ENCODE measurements around the gene TOP1.
A peak's percentile ranks its signal among the peaks of the same experiment; 100 is the strongest.

The TOP1 gene

GRCh38 chr20:41063442-41063841 is 34.8 kb downstream of the TOP1 start:
- peaks cover 49% of the 10 kb centered on the region for H3K36me3 Mint-ChIP-seq
- no peaks in the 10 kb centered on the region for H3K27me3 Mint-ChIP-seq
- no peak for DNase-seq
- no peak overlapping the region for H3K27ac Mint-ChIP-seq
- H3K4me1 Mint-ChIP-seq, result peaks cover 30% of the 10 kb centered on the region
- CTCF ChIA-PET, result interaction anchor here (1.7 kb wide), 1 partner anchor 73 kb away, joined by 5 read pairs; no protein-coding TSS in a partner anchor
- no peaks in the 10 kb centered on the region for H3K9me3 Mint-ChIP-seq
- no peak overlapping the region for H3K4me3 Mint-ChIP-seq

- peaks cover 49% of the 10 kb centered on the region for H3K36me3 Mint-ChIP-seq
- DNase-seq, result no peak
- H3K4me1 Mint-ChIP-seq, result peaks cover 30% of the 10 kb centered on the region
- no peaks in the 10 kb centered on the region for H3K27me3 Mint-ChIP-seq
- CTCF ChIA-PET, result interaction anchor here (1.5 kb wide), 1 partner anchor 73 kb away, joined by 6 read pairs; no protein-coding TSS in a partner anchor
- H3K27ac Mint-ChIP-seq, result no peak overlapping the region
- no peaks in the 10 kb centered on the region for H3K9me3 Mint-ChIP-seq
- no peak overlapping the region for H3K4me3 Mint-ChIP-seq
Observed at GRCh38 chr20:41064377-41064776, 35.8 kb downstream of the TOP1 start.

GRCh38 chr20:41065716-41066115 is 37.1 kb downstream of the TOP1 start:
- peaks cover 36% of the 10 kb centered on the region for H3K4me1 Mint-ChIP-seq
- H3K4me3 Mint-ChIP-seq, result no peak overlapping the region
- H3K36me3 Mint-ChIP-seq, result peaks cover 57% of the 10 kb centered on the region
- no peak for DNase-seq
- H3K27ac Mint-ChIP-seq, result no peak overlapping the region
- H3K9me3 Mint-ChIP-seq, result no peaks in the 10 kb centered on the region
- CTCF ChIA-PET, result no interaction called here
- no peaks in the 10 kb centered on the region for H3K27me3 Mint-ChIP-seq

GRCh38 chr20:41068806-41069205 is 40.2 kb downstream of the TOP1 start:
- H3K4me1 Mint-ChIP-seq, result peaks cover 52% of the 10 kb centered on the region
- CTCF ChIA-PET, result interaction anchor here (1.2 kb wide), 1 partner anchor 78 kb away, joined by 4 read pairs; no protein-coding TSS in a partner anchor
- no peaks in the 10 kb centered on the region for H3K9me3 Mint-ChIP-seq
- no peak overlapping the region for H3K27ac Mint-ChIP-seq
- DNase-seq, result no peak
- H3K27me3 Mint-ChIP-seq, result no peaks in the 10 kb centered on the region
- H3K36me3 Mint-ChIP-seq, result peaks cover 37% of the 10 kb centered on the region
- H3K4me3 Mint-ChIP-seq, result no peak overlapping the region

GRCh38 chr20:41072190-41072863 is 43.7 kb downstream of the TOP1 start:
- DNase-seq, result no peak
- no peak overlapping the region for H3K27ac Mint-ChIP-seq
- peaks cover 64% of the 10 kb centered on the region for H3K4me1 Mint-ChIP-seq

GRCh38 chr20:41072915-41073314 is 44.3 kb downstream of the TOP1 start:
- Mint-ChIP-seq H3K27ac (peak overlapping the region; percentile 8), H3K27me3 (no peaks in the 10 kb centered on the region), H3K9me3 (no peaks in the 10 kb centered on the region), H3K4me1 (peaks cover 65% of the 10 kb centered on the region), H3K4me3 (no peak overlapping the region), H3K36me3 (peaks cover 38% of the 10 kb centered on the region)
- CTCF ChIA-PET, result interaction anchor here (0.8 to 1.6 kb wide), 4 partner anchors 13 to 84 kb away, joined by 3 to 8 read pairs (median 4); no protein-coding TSS in a partner anchor
- DNase-seq, result no peak

More at GRCh38 chr20:41072190-41072863, 43.7 kb downstream of the TOP1 start:
- H3K36me3 Mint-ChIP-seq, result peaks cover 40% of the 10 kb centered on the region
- no peaks in the 10 kb centered on the region for H3K9me3 Mint-ChIP-seq
- no peaks in the 10 kb centered on the region for H3K27me3 Mint-ChIP-seq
- H3K4me3 Mint-ChIP-seq, result no peak overlapping the region
- CTCF ChIA-PET, result interaction anchor here (0.8 to 1.6 kb wide), 5 partner anchors 13 to 84 kb away, joined by 3 to 8 read pairs (median 3); no protein-coding TSS in a partner anchor

- H3K4me1 Mint-ChIP-seq, result peaks cover 71% of the 10 kb centered on the region
- H3K27ac Mint-ChIP-seq, result no peak overlapping the region
- H3K9me3 Mint-ChIP-seq, result no peaks in the 10 kb centered on the region
- H3K27me3 Mint-ChIP-seq, result no peaks in the 10 kb centered on the region
- H3K36me3 Mint-ChIP-seq, result peaks cover 41% of the 10 kb centered on the region
- CTCF ChIA-PET, result interaction anchor here (2.6 to 8.7 kb wide), 2 partner anchors 20 to 83 kb away, joined by 11 to 53 read pairs; no protein-coding TSS in a partner anchor
- H3K4me3 Mint-ChIP-seq, result no peak overlapping the region
- no peak for DNase-seq
Observed at GRCh38 chr20:41074441-41074840, 45.8 kb downstream of the TOP1 start.

- Mint-ChIP-seq H3K4me1 (peaks cover 69% of the 10 kb centered on the region), H3K27ac (peak overlapping the region; percentile 68), H3K27me3 (no peaks in the 10 kb centered on the region), H3K4me3 (no peak overlapping the region), H3K36me3 (peaks cover 39% of the 10 kb centered on the region), H3K9me3 (no peaks in the 10 kb centered on the region)
- CTCF ChIA-PET, result interaction anchor here (8.7 kb wide), 1 partner anchor 86 kb away, joined by 53 read pairs; no protein-coding TSS in a partner anchor
- no peak for DNase-seq
Observed at GRCh38 chr20:41076776-41077175, 48.2 kb downstream of the TOP1 start.

GRCh38 chr20:41078329-41078728 is 49.7 kb downstream of the TOP1 start:
- Mint-ChIP-seq H3K27ac (peak overlapping the region; percentile 77), H3K4me3 (no peak overlapping the region), H3K36me3 (peaks cover 49% of the 10 kb centered on the region), H3K9me3 (no peaks in the 10 kb centered on the region), H3K27me3 (no peaks in the 10 kb centered on the region), H3K4me1 (peaks cover 55% of the 10 kb centered on the region)
- CTCF ChIA-PET, result interaction anchor here (1.1 to 8.7 kb wide), 4 partner anchors 10 to 90 kb away, joined by 3 to 53 read pairs (median 10); no protein-coding TSS in a partner anchor
- DNase-seq, result no peak

- no peak for DNase-seq
- Mint-ChIP-seq H3K27ac (no peak overlapping the region), H3K4me3 (no peak overlapping the region), H3K4me1 (peaks cover 52% of the 10 kb centered on the region), H3K27me3 (no peaks in the 10 kb centered on the region), H3K36me3 (peaks cover 56% of the 10 kb centered on the region), H3K9me3 (no peaks in the 10 kb centered on the region)
- CTCF ChIA-PET, result interaction anchor here (1.1 to 8.7 kb wide), 5 partner anchors 9 to 91 kb away, joined by 3 to 53 read pairs (median 8); no protein-coding TSS in a partner anchor
Observed at GRCh38 chr20:41079066-41079465, 50.4 kb downstream of the TOP1 start.

- CTCF ChIA-PET, result interaction anchor here (8.7 kb wide), 1 partner anchor 90 kb away, joined by 53 read pairs; no protein-coding TSS in a partner anchor
- Mint-ChIP-seq H3K27ac (no peak overlapping the region), H3K4me3 (no peak overlapping the region), H3K27me3 (no peaks in the 10 kb centered on the region), H3K4me1 (peaks cover 45% of the 10 kb centered on the region), H3K9me3 (no peaks in the 10 kb centered on the region), H3K36me3 (peaks cover 69% of the 10 kb centered on the region)
- no peak for DNase-seq
Observed at GRCh38 chr20:41080866-41081265, 52.2 kb downstream of the TOP1 start.

GRCh38 chr20:41081276-41081814 is 52.7 kb downstream of the TOP1 start:
- H3K4me3 Mint-ChIP-seq, result no peak overlapping the region
- DNase-seq, result no peak
- CTCF ChIA-PET, result interaction anchor here (8.7 kb wide), 1 partner anchor 90 kb away, joined by 53 read pairs; no protein-coding TSS in a partner anchor
- H3K27ac Mint-ChIP-seq, result no peak overlapping the region
- no peaks in the 10 kb centered on the region for H3K27me3 Mint-ChIP-seq
- no peaks in the 10 kb centered on the region for H3K9me3 Mint-ChIP-seq
- H3K4me1 Mint-ChIP-seq, result peaks cover 43% of the 10 kb centered on the region
- H3K36me3 Mint-ChIP-seq, result peaks cover 66% of the 10 kb centered on the region

- DNase-seq, result no peak
- CTCF ChIA-PET, result interaction anchor here (1.3 to 8.7 kb wide), 3 partner anchors 10 to 91 kb away, joined by 6 to 53 read pairs (median 8); no protein-coding TSS in a partner anchor
- H3K36me3 Mint-ChIP-seq, result peaks cover 64% of the 10 kb centered on the region
- H3K4me1 Mint-ChIP-seq, result peaks cover 43% of the 10 kb centered on the region
- no peak overlapping the region for H3K27ac Mint-ChIP-seq
- no peaks in the 10 kb centered on the region for H3K9me3 Mint-ChIP-seq
- no peaks in the 10 kb centered on the region for H3K27me3 Mint-ChIP-seq
- H3K4me3 Mint-ChIP-seq, result no peak overlapping the region
Observed at GRCh38 chr20:41082306-41082705, 53.7 kb downstream of the TOP1 start.

- Mint-ChIP-seq H3K36me3 (peaks cover 66% of the 10 kb centered on the region), H3K4me1 (peaks cover 27% of the 10 kb centered on the region), H3K27me3 (no peaks in the 10 kb centered on the region), H3K4me3 (no peak overlapping the region), H3K9me3 (no peaks in the 10 kb centered on the region), H3K27ac (no peak overlapping the region)
- CTCF ChIA-PET, result interaction anchor here (0.7 to 2.4 kb wide), 3 partner anchors 13 to 147 kb away, joined by 3 to 9 read pairs (median 4); no protein-coding TSS in a partner anchor
- no peak for DNase-seq
Observed at GRCh38 chr20:41085606-41086005, 57.0 kb downstream of the TOP1 start.
